Right cardiac atrium (tissue), 5 donors: ENCODE data around the gene RAB26. TPM values are rescaled to one million over a fixed set of nuclear protein-coding genes. Genes with fewer than 3 reads are reported as not detected.
"Not testable (repeated sequence)": the region's sequence is repeated elsewhere in the genome, so short reads cannot be mapped to it uniquely, and the experiment has no call there.

Experiments
- ATAC-seq, 2 donors: fragments of 200-7000 bp; cut with Tn5 transposase; one replicate each; pipeline versions ENCODE4 v1.8.0 to v1.9.1; 2020; ENCODE audit warnings: moderate library complexity in 2 of 2, mild to moderate bottlenecking in 1 of 2
- DNase-seq, 3 donors: peaks; one replicate each; pipeline ENCODE4 v3.0.0-alpha.2; 2020
- H3K27ac ChIP-seq: one replicate; pipeline ENCODE4 v1.5.1; 2013; ENCODE audit warnings: mild to moderate bottlenecking, low read length, control low read depth, moderate library complexity
- H3K27me3 ChIP-seq: one replicate; pipeline ENCODE4 v1.6.1; 2013; ENCODE audit not compliant: control insufficient read depth, insufficient read depth
- H3K4me1 ChIP-seq: one replicate; pipeline ENCODE4 v1.6.1; 2013; ENCODE audit warnings: low read length; ENCODE audit not compliant: control insufficient read depth, insufficient read depth
- H3K4me3 ChIP-seq: one replicate; pipeline ENCODE4 v1.5.1; 2013; ENCODE audit warnings: low read length, control low read depth
- H3K9me3 ChIP-seq: one replicate; pipeline ENCODE4 v1.6.1; 2013; ENCODE audit warnings: low read length; ENCODE audit not compliant: control insufficient read depth
- WGBS: extraction: QIAGEN DNeasy Blood & Tissue Kit; methylation state at CpG from one replicate; pipeline ENCODE4 v1.1.7; 2013; 5-methylcytosine and 5-hydroxymethylcytosine counted together
- intact Hi-C, 4 donors: fragments of 100-400 bp; cut with DNase I; formaldehyde crosslinking; loops; one replicate each; pipeline versions ENCODE4 v1.11.0 to v1.14.0; 2022 to 2023
- long read RNA-seq, 4 donors: library from polyadenylated mRNA; unstranded; transcript quantifications; one replicate each; pipeline ENCODE4 v2.0.0, GENCODE V29; 2020 to 2021
- polyA plus RNA-seq: library from polyadenylated mRNA; stranded (reverse); fragments of 200-250 nt; gene quantifications from one replicate; pipeline ENCODE4 v1.2.3, GENCODE V29; 2013
- total RNA-seq, 4 donors: library from RNA; stranded (reverse); fragmentation: NEBNext Ultra II Directional; extraction: Animal tissue kit (Norgen Biotek cat#: 25700); gene quantifications; one replicate each; pipeline ENCODE4 v1.2.1, GENCODE V29; 2021
- donor health status: healthy with polysubstance abuse.
- donor health status: DM: no; HTN: yes; CAD: no.
- donor health status: DM: no; HTN: no; CAD: no.
- donor health status: DM: no; HTN: yes; CAD: no; lungs with severe emphysema.
- donor health status: DM: yes; HTN: yes; CAD: no.

RAB26 gene, protein sequence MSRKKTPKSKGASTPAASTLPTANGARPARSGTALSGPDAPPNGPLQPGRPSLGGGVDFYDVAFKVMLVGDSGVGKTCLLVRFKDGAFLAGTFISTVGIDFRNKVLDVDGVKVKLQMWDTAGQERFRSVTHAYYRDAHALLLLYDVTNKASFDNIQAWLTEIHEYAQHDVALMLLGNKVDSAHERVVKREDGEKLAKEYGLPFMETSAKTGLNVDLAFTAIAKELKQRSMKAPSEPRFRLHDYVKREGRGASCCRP
- under 1 TPM in 3 of 4 donors, not detected in 1; 0.24 to 0.89 (median 0.88) TPM for total RNA-seq
- polyA plus RNA-seq = 0.95 TPM
- long read RNA-seq, donor 1, transcript RAB26-201 (9 exons, 1,675 nt) = major isoform, 5 of 19 reads
- long read RNA-seq, donor 1, partial matches to known transcripts = 0 of 19 reads
- long read RNA-seq, donor 1, other reads (novel, unspliced or antisense) = 10 of 19 reads
- long read RNA-seq, donor 2 = 0 reads
- long read RNA-seq, donor 3, partial matches to known transcripts = 0 of 19 reads
- long read RNA-seq, donor 3, other reads (novel, unspliced or antisense) = 19 of 19 reads
- long read RNA-seq, donor 4 = 0 reads

DNA sequence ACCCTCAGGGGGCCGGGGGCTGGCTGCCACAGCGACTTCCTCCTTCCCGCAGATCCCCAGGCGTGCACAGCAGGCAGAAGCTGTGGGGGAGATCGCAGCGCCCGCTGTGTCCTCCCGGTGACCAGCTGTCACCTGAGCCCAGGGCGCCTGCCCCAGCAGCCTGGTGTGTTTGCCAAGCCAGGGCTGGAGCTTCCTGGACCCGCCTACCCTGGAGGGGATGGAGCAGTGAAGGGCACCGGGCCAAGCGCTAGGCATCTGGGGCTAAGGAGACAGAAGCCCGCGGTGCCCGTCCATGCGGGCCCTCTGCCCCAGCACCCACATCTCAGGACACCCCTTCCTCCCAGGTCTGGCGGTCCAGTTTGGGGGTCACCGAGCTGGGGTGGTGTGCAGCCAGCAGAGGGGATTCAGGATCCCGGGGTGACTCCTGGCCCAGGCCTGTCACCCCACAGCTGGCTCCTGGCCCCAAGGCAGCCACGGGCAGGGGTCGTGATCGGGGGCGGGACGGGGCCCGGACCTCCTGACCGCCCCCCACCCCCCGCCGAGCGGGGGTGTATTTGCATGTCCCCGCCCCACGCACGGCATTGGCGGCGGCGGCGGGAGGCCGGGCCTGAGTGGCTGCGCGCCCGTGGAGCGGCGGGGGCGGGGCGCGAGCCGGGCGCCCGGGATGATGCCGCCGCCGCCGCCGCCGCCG is at the start of gene RAB26:
Gene RAB26, plus strand, starts transcription at position 645 of the 691 bp plus-strand sequence. CDS start 159 bp downstream, outside the sequence.
- Histone ChIP-seq H3K4me1 (peaks cover 5% of the 10 kb centered on the region), H3K27ac (peak within 1 kb of the TSS; percentile 10)

DNA sequence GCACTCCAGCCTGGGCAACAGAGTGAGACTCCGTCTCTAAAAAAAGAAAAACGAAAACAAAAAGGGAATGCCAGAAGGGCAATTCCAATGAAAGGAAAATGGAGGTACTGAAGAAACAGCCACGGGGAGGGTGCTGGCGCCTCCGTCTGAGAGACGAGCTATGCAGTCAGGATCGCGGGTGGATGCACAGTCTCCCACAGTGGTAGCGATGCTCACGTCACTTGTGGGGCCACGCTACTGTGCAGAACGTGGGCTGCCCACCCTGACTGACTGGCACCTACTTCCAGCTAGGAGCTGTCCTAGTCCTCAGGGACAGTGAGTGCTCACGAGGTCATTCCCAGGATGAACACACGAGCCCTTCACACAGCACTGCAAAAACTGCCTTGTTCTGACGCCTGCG is 46.8 kb upstream of the RAB26 start:
- H3K27me3 ChIP-seq, intact Hi-C loops, ATAC-seq, DNase-seq, H3K27ac ChIP-seq, H3K9me3 ChIP-seq, H3K4me1 ChIP-seq, H3K4me3 ChIP-seq: not testable (repeated sequence)
- WGBS = 87% methylated on average over 14 of the region's 16 CpGs

More for the DNA sequence above, at the start of gene RAB26:
- Histone ChIP-seq H3K27me3 (no peaks in the 10 kb centered on the region), H3K9me3 (no peaks in the 10 kb centered on the region), H3K4me3 (peak within 1 kb of the TSS; percentile 55)
- ATAC-seq (peak; percentile 78 to 85), DNase-seq (peak; percentile 81 to 94 (median 91))
- 5% methylated on average over 54 of the region's 55 CpGs for WGBS
- intact Hi-C loops = loop anchor here in 1 of 4 donors (10.0 kb wide), 1 partner anchor 123 kb away; the partner anchor contains the start of gene NHERF2

- DNase-seq (peak in 1 of 3 donors; percentile 61), ATAC-seq (no peak)
- H3K9me3 ChIP-seq = no peaks in the 10 kb centered on the region
- 96% methylated on average over 19 of the region's 19 CpGs for WGBS
- no peaks in the 10 kb centered on the region for H3K27me3 ChIP-seq
- intact Hi-C loops = no loop called here
- H3K4me1 ChIP-seq = no peaks in the 10 kb centered on the region
- no peak overlapping the region for H3K27ac ChIP-seq
- H3K4me3 ChIP-seq = no peak overlapping the region
These were observed 46.0 kb upstream of the RAB26 start for GRCh38 chr16:2102471-2102870.

DNA sequence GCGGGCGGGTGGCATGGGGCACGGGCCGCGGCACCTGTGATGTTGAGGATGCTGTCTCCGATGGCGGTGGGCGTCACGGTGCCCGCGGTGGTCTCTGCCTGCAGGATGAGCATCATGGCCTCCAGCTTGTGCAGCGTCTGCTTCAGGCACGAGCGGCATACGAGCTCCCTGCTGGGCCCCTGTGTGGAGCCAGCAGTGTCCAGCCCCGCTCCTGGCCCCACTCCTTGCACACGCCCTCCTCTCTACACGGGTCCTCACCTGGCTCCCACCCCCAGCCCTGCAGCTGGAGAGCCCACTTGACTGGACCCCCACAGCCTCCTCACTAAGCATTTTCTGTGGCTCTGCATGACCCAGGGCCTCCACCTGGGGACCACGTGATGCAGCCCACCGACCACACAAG is 44.0 kb upstream of the RAB26 start:
- peak; percentile 53 to 64 for ATAC-seq
- intact Hi-C loops, H3K27me3 ChIP-seq, H3K4me1 ChIP-seq, H3K9me3 ChIP-seq, DNase-seq, H3K27ac ChIP-seq, H3K4me3 ChIP-seq: not testable (repeated sequence)
- WGBS = 88% methylated on average over 18 of the region's 20 CpGs

GRCh38 chr16:2105291-2105690 is 43.1 kb upstream of the RAB26 start:
- 92% methylated on average over 21 of the region's 21 CpGs for whole genome bisulfite sequencing
- DNase-seq, H3K9me3 ChIP-seq, H3K4me3 ChIP-seq, H3K4me1 ChIP-seq, intact Hi-C loops, H3K27me3 ChIP-seq, ATAC-seq, H3K27ac ChIP-seq: not testable (repeated sequence)

DNA sequence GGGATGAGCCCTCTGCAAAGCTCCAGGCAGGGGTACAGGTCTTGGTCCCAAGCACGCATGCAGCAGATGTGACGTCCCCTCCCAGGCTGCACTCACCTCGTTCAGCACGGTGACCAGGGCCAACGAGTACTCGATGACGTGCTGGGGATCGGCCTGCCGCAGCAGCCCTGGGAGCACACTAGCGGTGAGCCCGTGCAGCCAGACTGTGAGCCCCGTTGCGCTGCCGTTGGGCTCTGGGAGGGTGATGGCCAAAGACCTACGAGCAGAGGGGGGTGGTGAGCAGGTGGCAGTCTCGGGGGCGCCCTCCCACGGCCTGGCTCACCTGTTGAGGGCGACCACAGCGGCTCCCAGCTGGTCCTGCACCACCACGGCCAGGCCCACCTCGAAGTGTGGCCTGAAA is 42.7 kb upstream of the RAB26 start:
- H3K27ac ChIP-seq, ATAC-seq, H3K27me3 ChIP-seq, H3K9me3 ChIP-seq, H3K4me3 ChIP-seq, intact Hi-C loops, H3K4me1 ChIP-seq, DNase-seq: not testable (repeated sequence)
- WGBS = 87% methylated on average over 21 of the region's 22 CpGs

DNA sequence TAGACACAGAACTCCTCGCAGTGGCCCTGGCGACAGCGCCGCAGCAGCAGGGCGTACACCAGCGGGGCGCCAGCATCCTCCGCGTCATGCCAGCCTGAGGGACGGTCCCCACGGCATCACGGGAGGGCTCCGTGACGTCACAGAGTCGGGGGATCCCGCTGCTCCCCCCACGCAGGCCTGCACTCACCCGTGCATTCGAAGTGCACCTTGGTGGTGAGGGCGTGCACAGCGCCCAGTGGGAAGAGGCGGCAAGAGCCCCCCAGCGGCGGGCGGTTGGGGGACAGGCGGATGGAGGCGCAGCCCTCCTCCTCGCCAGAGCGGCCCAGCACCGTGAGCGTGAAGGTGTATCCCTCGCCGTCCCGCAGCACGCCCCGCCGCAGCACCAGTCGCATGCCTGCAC is 42.2 kb upstream of the RAB26 start:
- H3K27me3 ChIP-seq, H3K4me1 ChIP-seq, H3K9me3 ChIP-seq, H3K4me3 ChIP-seq, intact Hi-C loops, ATAC-seq, H3K27ac ChIP-seq: not testable (repeated sequence)
- peak in 2 of 3 donors; percentile 10 to 45 for DNase-seq
- 94% methylated on average over 38 of the region's 38 CpGs for WGBS

DNA sequence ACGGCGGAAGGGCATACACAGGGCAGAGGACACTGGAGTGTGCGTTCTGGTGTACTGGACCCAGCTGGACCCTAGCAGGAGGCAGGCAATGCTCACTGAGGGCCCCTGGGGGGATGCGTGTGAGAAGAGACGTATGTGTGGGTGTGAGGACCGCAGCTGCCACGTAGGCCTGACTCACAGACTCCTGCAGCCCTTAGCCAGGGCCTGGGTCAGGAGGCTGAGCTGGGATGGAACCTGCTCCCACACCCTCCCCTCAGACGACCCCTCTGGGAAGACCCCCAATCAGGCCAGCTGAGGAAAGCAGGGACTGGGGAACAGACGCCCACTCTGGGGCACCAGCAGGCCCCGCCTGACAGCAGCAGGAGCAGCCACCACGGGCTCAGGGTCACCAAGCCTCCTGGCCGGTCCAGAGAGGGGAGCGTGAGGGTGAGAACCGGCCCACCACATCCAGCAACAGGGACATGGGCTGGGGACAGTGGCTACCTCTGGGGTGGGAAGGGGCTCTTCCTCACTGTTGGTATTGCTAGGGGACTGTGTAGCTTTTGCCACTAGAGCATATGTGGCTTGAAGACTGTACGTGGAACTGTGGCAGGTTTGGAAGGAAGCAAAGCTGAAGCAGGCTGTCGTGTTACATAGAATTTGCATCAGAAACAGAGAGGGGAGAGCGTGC is 41.2 kb upstream of the RAB26 start:
- DNase-seq = peak in 2 of 3 donors; percentile 20 to 46
- H3K4me3 ChIP-seq, H3K9me3 ChIP-seq, H3K27ac ChIP-seq, intact Hi-C loops, H3K27me3 ChIP-seq, H3K4me1 ChIP-seq: not testable (repeated sequence)
- 80% methylated on average over 17 of the region's 17 CpGs for WGBS
- peak in 1 of 2 donors; percentile 20 for ATAC-seq

GRCh38 chr16:2107791-2108125 is 40.7 kb upstream of the RAB26 start:
- H3K27ac ChIP-seq, H3K27me3 ChIP-seq, DNase-seq, H3K9me3 ChIP-seq, H3K4me3 ChIP-seq, H3K4me1 ChIP-seq, intact Hi-C loops: not testable (repeated sequence)
- 94% methylated on average over 23 of the region's 23 CpGs for WGBS
- ATAC-seq = peak in 1 of 2 donors; percentile 22

- H3K27me3 ChIP-seq, intact Hi-C loops, H3K4me1 ChIP-seq, H3K9me3 ChIP-seq, H3K4me3 ChIP-seq, H3K27ac ChIP-seq: not testable (repeated sequence)
- peak in 2 of 3 donors; percentile 11 to 59 for DNase-seq
- peak; percentile 5 to 21 for ATAC-seq
- WGBS = 98% methylated on average over 73 of the region's 73 CpGs
These were observed 39.8 kb upstream of the RAB26 start for GRCh38 chr16:2108446-2109270.
